ENCODE results near the gene SLC25A22.

SLC25A22 gene

DNA sequence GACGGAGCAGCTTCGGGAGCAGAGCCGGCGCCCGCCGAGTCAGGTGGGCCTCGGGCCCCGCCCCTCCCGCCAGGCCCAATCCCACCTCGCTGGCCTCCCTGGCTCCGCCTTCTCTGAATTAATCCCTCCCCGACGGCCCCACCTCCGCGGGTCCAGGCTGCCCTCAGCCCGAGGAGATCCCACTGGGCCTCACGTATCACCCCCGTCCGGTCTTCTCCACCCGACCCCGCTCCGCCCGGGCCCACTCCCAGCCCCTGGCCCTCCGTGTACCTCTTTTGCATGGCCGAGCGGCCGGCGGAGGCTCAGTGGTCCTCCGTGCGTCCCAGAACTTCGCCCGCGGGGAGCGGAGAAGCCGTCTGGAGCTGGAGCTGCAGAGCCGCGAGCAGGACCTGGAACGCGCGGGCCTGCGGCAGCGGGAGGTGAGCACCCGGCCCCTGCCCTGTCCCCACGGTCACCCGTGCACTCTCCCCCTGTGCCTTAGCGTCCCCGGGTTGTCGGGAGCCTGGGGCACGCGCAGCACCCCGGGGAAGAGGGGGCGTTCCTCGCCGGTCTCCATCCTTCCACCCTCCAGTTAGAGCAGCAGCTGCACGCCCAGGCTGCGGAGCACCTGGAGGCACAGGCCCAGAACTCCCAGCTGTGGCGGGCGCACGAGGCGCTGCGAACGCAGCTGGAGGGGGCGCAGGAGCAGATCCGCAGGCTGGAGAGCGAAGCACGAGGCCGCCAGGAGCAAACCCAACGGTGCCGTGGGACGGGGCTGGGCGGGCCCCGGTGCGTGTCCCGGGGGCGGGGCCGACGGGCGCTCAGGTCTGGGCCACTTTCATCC, 32.4 kb upstream of the SLC25A22 start:
- Histone ChIP-seq H3K27ac (ENCODE audit: low read length) (no peak overlapping the region), H3K79me2 (ENCODE audit: low read length) (peaks cover 9% of the 10 kb centered on the region), H3K4me2 (ENCODE audit: low read length) (no peak overlapping the region), H3K36me3 (replicated peaks; ENCODE audit: low read depth, low read length) (no peaks in the 10 kb centered on the region), H3K9ac (ENCODE audit: low read length) (no peak overlapping the region), H2AFZ (ENCODE audit: low read depth, low read length) (no peak overlapping the region), H3K4me1 (ENCODE audit: low read length) (peaks cover 46% of the 10 kb centered on the region), H3K4me3 (ENCODE audit: low read length) (no peak overlapping the region), H3K27me3 (ENCODE audit: low read depth, low read length) (no peaks in the 10 kb centered on the region), H3K9me3 (ENCODE audit: insufficient read depth, low read length) (no peaks in the 10 kb centered on the region), H4K20me1 (ENCODE audit: insufficient read depth, low read length) (peaks cover 8% of the 10 kb centered on the region; the same call in 1 of the 2 replicates)
- no peak for TF ChIP-seq EZH2phosphoT487 (IDR thresholded peaks at IDR 0.05; ENCODE audit: low read depth)
- TF ChIP-seq, protein P1, sequence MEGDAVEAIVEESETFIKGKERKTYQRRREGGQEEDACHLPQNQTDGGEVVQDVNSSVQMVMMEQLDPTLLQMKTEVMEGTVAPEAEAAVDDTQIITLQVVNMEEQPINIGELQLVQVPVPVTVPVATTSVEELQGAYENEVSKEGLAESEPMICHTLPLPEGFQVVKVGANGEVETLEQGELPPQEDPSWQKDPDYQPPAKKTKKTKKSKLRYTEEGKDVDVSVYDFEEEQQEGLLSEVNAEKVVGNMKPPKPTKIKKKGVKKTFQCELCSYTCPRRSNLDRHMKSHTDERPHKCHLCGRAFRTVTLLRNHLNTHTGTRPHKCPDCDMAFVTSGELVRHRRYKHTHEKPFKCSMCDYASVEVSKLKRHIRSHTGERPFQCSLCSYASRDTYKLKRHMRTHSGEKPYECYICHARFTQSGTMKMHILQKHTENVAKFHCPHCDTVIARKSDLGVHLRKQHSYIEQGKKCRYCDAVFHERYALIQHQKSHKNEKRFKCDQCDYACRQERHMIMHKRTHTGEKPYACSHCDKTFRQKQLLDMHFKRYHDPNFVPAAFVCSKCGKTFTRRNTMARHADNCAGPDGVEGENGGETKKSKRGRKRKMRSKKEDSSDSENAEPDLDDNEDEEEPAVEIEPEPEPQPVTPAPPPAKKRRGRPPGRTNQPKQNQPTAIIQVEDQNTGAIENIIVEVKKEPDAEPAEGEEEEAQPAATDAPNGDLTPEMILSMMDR (IDR thresholded peaks at IDR 0.05; ENCODE audit: low read depth, low read length) = no peak

DNA sequence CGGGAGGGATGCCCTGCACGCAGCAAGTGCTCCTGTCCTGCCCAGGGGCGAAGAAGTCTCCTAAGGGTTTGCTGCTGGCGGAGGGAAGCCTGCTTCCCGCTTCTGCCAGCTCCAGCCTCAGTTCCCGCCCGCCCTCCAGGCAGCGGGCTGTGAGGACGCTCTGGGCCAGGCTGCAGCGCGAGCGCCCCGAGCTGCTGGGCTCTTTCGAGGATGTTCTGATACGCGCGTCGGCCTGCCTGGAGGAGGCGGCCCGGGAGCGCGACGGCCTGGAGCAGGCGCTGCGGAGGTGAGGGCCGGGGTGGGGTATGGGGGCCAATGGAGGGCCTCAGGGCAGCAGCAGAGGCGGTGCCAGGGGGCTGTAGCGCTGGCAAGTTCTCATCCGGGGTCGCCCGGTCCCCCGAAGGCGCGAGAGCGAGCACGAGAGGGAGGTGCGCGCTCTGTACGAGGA, 31.8 kb upstream of the SLC25A22 start:
- Histone ChIP-seq H3K36me3 (replicated peaks; ENCODE audit: low read depth, low read length) (peaks cover 4% of the 10 kb centered on the region), H2AFZ (ENCODE audit: low read depth, low read length) (no peak overlapping the region), H3K9ac (ENCODE audit: low read length) (no peak overlapping the region), H3K4me2 (ENCODE audit: low read length) (peak overlapping the region; percentile 66), H3K79me2 (ENCODE audit: low read length) (peaks cover 9% of the 10 kb centered on the region), H3K4me1 (ENCODE audit: low read length) (peaks cover 46% of the 10 kb centered on the region), H3K4me3 (ENCODE audit: low read length) (peak overlapping the region; percentile 52), H3K27me3 (ENCODE audit: low read depth, low read length) (no peaks in the 10 kb centered on the region), H3K9me3 (ENCODE audit: insufficient read depth, low read length) (no peaks in the 10 kb centered on the region), H4K20me1 (ENCODE audit: insufficient read depth, low read length) (peaks cover 6% of the 10 kb centered on the region; the same call in 1 of the 2 replicates), H3K27ac (ENCODE audit: low read length) (no peak overlapping the region)
- no peak for TF ChIP-seq EZH2phosphoT487 (IDR thresholded peaks at IDR 0.05; ENCODE audit: low read depth)
- TF ChIP-seq, protein P1 (IDR thresholded peaks at IDR 0.05; ENCODE audit: low read depth, low read length) = no peak

DNA sequence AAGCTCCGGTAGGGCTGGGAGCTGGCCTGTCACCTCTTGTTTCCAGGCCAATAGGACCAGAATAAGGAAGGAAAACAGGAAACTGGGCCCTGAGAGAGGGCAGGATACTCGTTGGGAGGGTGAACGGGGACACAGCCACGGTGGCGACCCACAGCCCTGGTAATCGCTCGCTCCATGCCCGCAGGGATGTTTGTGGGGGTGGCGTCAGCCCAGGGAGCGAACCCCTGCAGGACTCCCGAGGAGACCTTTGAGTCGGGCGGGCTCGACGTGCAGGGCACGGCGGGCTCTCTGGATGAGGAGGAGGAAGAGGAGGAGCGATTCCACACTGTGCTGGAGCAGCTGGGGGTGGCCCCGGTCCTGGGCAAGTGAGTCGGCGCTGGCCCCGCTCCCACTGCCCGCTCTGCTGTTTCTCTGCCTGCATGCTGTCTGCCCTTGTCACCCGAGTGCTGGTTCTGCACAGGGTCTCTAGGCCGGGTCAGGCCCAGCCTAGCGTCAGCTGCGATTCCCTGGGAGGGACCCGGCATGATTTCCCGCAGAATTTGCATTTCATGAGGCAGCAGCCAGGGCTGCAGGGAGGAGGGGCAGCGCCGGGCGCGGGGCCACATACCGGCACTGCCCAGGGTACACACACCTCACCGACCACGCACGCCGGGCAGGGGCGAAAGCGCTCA, 31.2 kb upstream of the SLC25A22 start:
- Histone ChIP-seq H2AFZ (ENCODE audit: low read depth, low read length) (no peak overlapping the region), H3K4me1 (ENCODE audit: low read length) (peaks cover 46% of the 10 kb centered on the region), H3K4me3 (ENCODE audit: low read length) (peak overlapping the region; percentile 52), H3K9ac (ENCODE audit: low read length) (no peak overlapping the region; the same call in 1 of the 2 replicates), H3K79me2 (ENCODE audit: low read length) (peaks cover 9% of the 10 kb centered on the region), H3K36me3 (replicated peaks; ENCODE audit: low read depth, low read length) (peaks cover 9% of the 10 kb centered on the region), H3K27ac (ENCODE audit: low read length) (no peak overlapping the region), H3K4me2 (ENCODE audit: low read length) (peak overlapping the region; percentile 66), H3K27me3 (ENCODE audit: low read depth, low read length) (no peaks in the 10 kb centered on the region), H4K20me1 (ENCODE audit: insufficient read depth, low read length) (peaks cover under 1% of the 10 kb centered on the region; the same call in 1 of the 2 replicates), H3K9me3 (ENCODE audit: insufficient read depth, low read length) (no peaks in the 10 kb centered on the region)
- TF ChIP-seq, protein P1 (IDR thresholded peaks at IDR 0.05; ENCODE audit: low read depth, low read length) = no peak
- TF ChIP-seq EZH2phosphoT487 (IDR thresholded peaks at IDR 0.05; ENCODE audit: low read depth) = no peak

All from OCI-LY3 (cell line).